Liver (tissue), 9 donors: ENCODE data around the gene CXCL16. TPM values are rescaled to one million over a fixed set of nuclear protein-coding genes. Genes with fewer than 3 reads are reported as not detected.
A peak's percentile ranks its signal among the peaks of the same experiment; 100 is the strongest.

ENCODE experiments used
- DNase-seq: peaks from one replicate; pipeline ENCODE4 v3.0.0-alpha.2; 2017; ENCODE audit warnings: low spot score
- H3K27ac ChIP-seq, 2 donors: one replicate each; pipeline ENCODE4 v1.7.0; 2013; ENCODE audit warnings: inconsistent platforms in 2 of 2, low read length in 2 of 2, control low read depth in 1 of 2, low read depth in 1 of 2, mild to moderate bottlenecking in 1 of 2
- H3K27me3 ChIP-seq, 4 donors: one replicate each; pipeline versions ENCODE4 v1.6.1 to v1.7.0; 2013; ENCODE audit warnings: low read length in 3 of 4, inconsistent platforms in 1 of 4, mild to moderate bottlenecking in 1 of 4, moderate library complexity in 1 of 4; ENCODE audit not compliant: control insufficient read depth in 4 of 4, insufficient read depth in 4 of 4
- H3K36me3 ChIP-seq, 4 donors: one replicate each; pipeline versions ENCODE4 v1.6.1 to v1.7.0; 2013; ENCODE audit warnings: low read length in 3 of 4, mild to moderate bottlenecking in 3 of 4, low read depth in 1 of 4, moderate library complexity in 1 of 4; ENCODE audit not compliant: control insufficient read depth in 4 of 4, insufficient read depth in 3 of 4
- H3K4me1 ChIP-seq, 4 donors: one replicate each; pipeline versions ENCODE4 v1.6.1 to v1.7.0; 2013; ENCODE audit warnings: low read length in 3 of 4, mild to moderate bottlenecking in 3 of 4, moderate library complexity in 1 of 4; ENCODE audit not compliant: control insufficient read depth in 4 of 4, insufficient read depth in 4 of 4
- H3K4me3 ChIP-seq, 3 donors: one replicate each; pipeline versions ENCODE4 v1.6.1 to v1.7.0; 2013; ENCODE audit warnings: low read length in 3 of 3, control low read depth in 1 of 3, low read depth in 1 of 3, mild to moderate bottlenecking in 1 of 3
- H3K9ac ChIP-seq, 2 donors: one replicate each; pipeline ENCODE4 v1.7.0; 2013; ENCODE audit warnings: low read length in 2 of 2, mild to moderate bottlenecking in 2 of 2, moderate library complexity in 2 of 2, control low read depth in 1 of 2, low read depth in 1 of 2
- H3K9me3 ChIP-seq, 4 donors: one replicate each; pipeline versions ENCODE4 v1.6.1 to v1.7.0; 2013; ENCODE audit warnings: low read length in 3 of 4; ENCODE audit not compliant: control insufficient read depth in 4 of 4
- ATF3 ChIP-seq: IDR thresholded peaks from 2 replicates; pipeline ENCODE4 v1.6.1; 2016; ENCODE audit warnings: antibody characterized with exemption
- EGR1 ChIP-seq, 2 donors: IDR thresholded peaks; 2 replicates each; pipeline ENCODE4 v1.6.1; 2016 to 2018; ENCODE audit warnings: antibody characterized with exemption in 2 of 2, low read depth in 2 of 2
- HNF4A ChIP-seq, 2 donors: conservative IDR thresholded peaks; 2 replicates each; pipeline ENCODE4 v1.6.1; 2016; ENCODE audit warnings: antibody characterized with exemption in 2 of 2, mild to moderate bottlenecking in 2 of 2
- HNF4G ChIP-seq: IDR thresholded peaks from 2 replicates; pipeline ENCODE4 v1.6.1; 2016; ENCODE audit warnings: antibody characterized with exemption
- NR2F2 ChIP-seq: IDR thresholded peaks from 2 replicates; pipeline ENCODE4 v1.6.1; 2016; ENCODE audit warnings: antibody characterized with exemption
- RAD21 ChIP-seq, 2 donors: IDR thresholded peaks; 2 replicates each; pipeline ENCODE4 v1.6.1; 2016; ENCODE audit warnings: antibody characterized with exemption in 2 of 2, mild to moderate bottlenecking in 2 of 2
- RXRA ChIP-seq, 2 donors: IDR thresholded peaks; 2 replicates each; pipeline ENCODE4 v1.6.1; 2017 to 2018; ENCODE audit warnings: antibody characterized with exemption in 2 of 2, mild to moderate bottlenecking in 1 of 2
- SP1 ChIP-seq: IDR thresholded peaks from 2 replicates; pipeline ENCODE4 v1.6.1; 2018; ENCODE audit warnings: antibody characterized with exemption, mild to moderate bottlenecking
- TAF1 ChIP-seq: conservative IDR thresholded peaks from 2 replicates; pipeline ENCODE4 v1.6.1; 2016; ENCODE audit warnings: antibody characterized with exemption, mild to moderate bottlenecking
- YY1 ChIP-seq: IDR thresholded peaks from 2 replicates; pipeline ENCODE4 v1.6.1; 2016; ENCODE audit warnings: antibody characterized with exemption, mild to moderate bottlenecking
- WGBS: extraction: QIAGEN DNeasy Blood & Tissue Kit; methylation state at CpG from one replicate; pipeline ENCODE4 v1.1.7; 2013; 5-methylcytosine and 5-hydroxymethylcytosine counted together
- polyA plus RNA-seq, 2 donors: library from polyadenylated mRNA; stranded (reverse) in 1 of 2; unstranded in 1 of 2; fragments of 200-250 nt in 1 of 2; fragments of >200 nt in 1 of 2; fragmentation: Nextera tagmentation in 1 of 2; extraction: Ambion mirVana in 1 of 2; gene quantifications; one replicate each; pipeline versions ENCODE4 v1.2.1 to v1.2.3, GENCODE V29; 2013 to 2015
- total RNA-seq, 2 donors: library from RNA; depleted of rRNA; stranded (reverse); fragments of >200 nt; gene quantifications; one replicate each; pipeline ENCODE4 v1.2.3, GENCODE V29; 2014
- TF ChIP-seq, protein P1 (sequence below): IDR thresholded peaks from 2 replicates; pipeline ENCODE4 v1.6.1; 2016; ENCODE audit warnings: antibody characterized with exemption, mild to moderate bottlenecking
- donor health status: healthy.
- donor health status: healthy.
- donor health status: healthy.
- donor health status: healthy.
- donor health status: healthy.

The CXCL16 gene
- total RNA-seq (10 to 100 TPM; 10.7 to 15.3 TPM), polyA plus RNA-seq (10 to 100 TPM; 16.9 to 41.1 TPM)

DNA sequence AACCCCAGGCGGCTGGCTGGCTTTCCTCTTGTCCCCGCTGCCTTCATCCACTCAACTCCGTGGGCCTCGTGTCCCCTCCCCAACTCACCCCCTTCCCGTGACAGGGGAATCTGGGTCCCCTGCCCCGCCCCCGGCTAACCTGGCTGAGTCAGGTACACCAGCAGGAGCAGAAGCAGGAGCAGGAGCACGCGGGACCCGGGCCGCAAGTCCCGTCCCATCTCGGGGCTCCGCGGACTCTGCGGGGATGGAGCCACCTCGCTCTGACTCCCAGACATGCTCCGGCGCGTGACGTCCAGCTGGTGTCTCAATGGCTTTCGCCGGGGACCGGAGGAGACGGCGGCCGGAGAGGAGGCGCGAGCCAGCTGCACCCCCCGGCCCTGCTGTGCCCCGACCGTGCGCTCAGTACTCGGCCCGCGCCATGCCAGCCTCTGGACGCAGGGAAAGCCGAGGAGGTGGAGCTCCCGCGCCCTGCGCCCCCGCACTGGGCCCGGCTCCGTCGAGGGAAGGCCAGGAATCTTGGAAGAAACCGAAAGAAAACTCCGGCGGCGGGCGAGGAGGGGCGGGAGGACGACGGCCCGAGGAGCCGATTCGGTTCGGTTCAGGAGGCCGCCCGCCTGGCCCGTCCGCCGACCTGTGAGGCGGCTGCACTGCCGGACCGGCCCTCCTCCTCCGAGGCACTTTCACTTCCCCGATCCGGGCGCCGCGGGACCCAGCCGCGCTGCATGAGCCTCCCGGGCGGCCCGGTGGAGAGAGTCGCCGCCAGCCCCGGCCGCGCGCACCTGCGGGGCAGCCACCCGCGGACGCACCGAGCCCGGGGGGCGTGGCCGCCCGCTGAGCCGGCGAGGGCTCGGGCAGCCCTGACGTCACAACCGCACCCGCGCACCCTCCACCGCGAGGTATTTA is at the start of gene CXCL16, which contains the start of gene ZMYND15:
Gene CXCL16 (minus strand): TSS at position 807 of the 903 bp plus-strand sequence. CDS start 589 bp downstream, at position 218.
Gene ZMYND15 (plus strand): TSS at position 712 of the 903 bp plus-strand sequence. CDS start 716 bp downstream, outside the sequence.
- peak within 1 kb of the TSS; percentile 52 to 85 (median 80) for H3K4me3 ChIP-seq
- under 1% methylated on average over 100 of the region's 100 CpGs for WGBS
- peak; percentile 38 for TF ChIP-seq YY1
- no peak for TF ChIP-seq TAF1
- peak within 1 kb of the TSS; percentile 73 to 76 for H3K27ac ChIP-seq
- peak within 1 kb of the TSS; percentile 66 to 76 for H3K9ac ChIP-seq
- no peak for DNase-seq
- H3K27me3 ChIP-seq = no peaks in the 10 kb centered on the region
- H3K36me3 ChIP-seq = no peaks in the 10 kb centered on the region
- no peaks in the 10 kb centered on the region for H3K9me3 ChIP-seq
- H3K4me1 ChIP-seq = peaks cover 2 to 20% (median 9%) of the 10 kb centered on the region in 4 donors

GRCh38 chr17:4788807-4789700 is 49.3 kb upstream of the CXCL16 start, which contains the start of gene GLTPD2:
TSS of gene GLTPD2 (plus strand) at chr17:4788964. CDS start at chr17:4789012, 48 bp downstream.
- TF ChIP-seq, protein P1, sequence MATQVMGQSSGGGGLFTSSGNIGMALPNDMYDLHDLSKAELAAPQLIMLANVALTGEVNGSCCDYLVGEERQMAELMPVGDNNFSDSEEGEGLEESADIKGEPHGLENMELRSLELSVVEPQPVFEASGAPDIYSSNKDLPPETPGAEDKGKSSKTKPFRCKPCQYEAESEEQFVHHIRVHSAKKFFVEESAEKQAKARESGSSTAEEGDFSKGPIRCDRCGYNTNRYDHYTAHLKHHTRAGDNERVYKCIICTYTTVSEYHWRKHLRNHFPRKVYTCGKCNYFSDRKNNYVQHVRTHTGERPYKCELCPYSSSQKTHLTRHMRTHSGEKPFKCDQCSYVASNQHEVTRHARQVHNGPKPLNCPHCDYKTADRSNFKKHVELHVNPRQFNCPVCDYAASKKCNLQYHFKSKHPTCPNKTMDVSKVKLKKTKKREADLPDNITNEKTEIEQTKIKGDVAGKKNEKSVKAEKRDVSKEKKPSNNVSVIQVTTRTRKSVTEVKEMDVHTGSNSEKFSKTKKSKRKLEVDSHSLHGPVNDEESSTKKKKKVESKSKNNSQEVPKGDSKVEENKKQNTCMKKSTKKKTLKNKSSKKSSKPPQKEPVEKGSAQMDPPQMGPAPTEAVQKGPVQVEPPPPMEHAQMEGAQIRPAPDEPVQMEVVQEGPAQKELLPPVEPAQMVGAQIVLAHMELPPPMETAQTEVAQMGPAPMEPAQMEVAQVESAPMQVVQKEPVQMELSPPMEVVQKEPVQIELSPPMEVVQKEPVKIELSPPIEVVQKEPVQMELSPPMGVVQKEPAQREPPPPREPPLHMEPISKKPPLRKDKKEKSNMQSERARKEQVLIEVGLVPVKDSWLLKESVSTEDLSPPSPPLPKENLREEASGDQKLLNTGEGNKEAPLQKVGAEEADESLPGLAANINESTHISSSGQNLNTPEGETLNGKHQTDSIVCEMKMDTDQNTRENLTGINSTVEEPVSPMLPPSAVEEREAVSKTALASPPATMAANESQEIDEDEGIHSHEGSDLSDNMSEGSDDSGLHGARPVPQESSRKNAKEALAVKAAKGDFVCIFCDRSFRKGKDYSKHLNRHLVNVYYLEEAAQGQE = peak; percentile 22
- TF ChIP-seq TAF1 (peak; percentile 57), RXRA (IDR thresholded peaks at IDR 0.05) (peak; percentile 63 to 86), RAD21 (IDR thresholded peaks at IDR 0.05) (peak; percentile 26 to 46), SP1 (peak; percentile 80), ATF3 (no peak), NR2F2 (no peak), HNF4A (conservative IDR thresholded peaks at IDR 0.05) (peak; percentile 71 to 83), HNF4G (no peak), EGR1 (IDR thresholded peaks at IDR 0.05; ENCODE audit: low read depth in 2 of 2) (peak in 1 of 2 donors; percentile 84)
- H3K9me3 ChIP-seq = no peaks in the 10 kb centered on the region
- 14% methylated on average over 62 of the region's 62 CpGs for WGBS
- H3K36me3 ChIP-seq = no peaks in the 10 kb centered on the region
- peak within 1 kb of the TSS; percentile 76 to 94 for H3K27ac ChIP-seq
- DNase-seq = peak; percentile 72
- peak within 1 kb of the TSS; percentile 71 to 80 for H3K9ac ChIP-seq
- peak within 1 kb of the TSS; percentile 68 to 78 (median 71) for H3K4me3 ChIP-seq
- H3K27me3 ChIP-seq = no peaks in the 10 kb centered on the region
- peaks cover 3 to 37% (median 22%) of the 10 kb centered on the region in 4 donors for H3K4me1 ChIP-seq
